ENCODE measurements around the gene HSF4. TPM values are rescaled to one million over a fixed set of nuclear protein-coding genes. Genes with fewer than 3 reads are reported as not detected.
A peak's percentile ranks its signal among the peaks of the same experiment; 100 is the strongest.

Gene HSF4
- total RNA-seq, 1 experiment from 2014 or later = 2.2 TPM

GRCh38 chr16:67170168-67170948, 5.8 kb downstream of the HSF4 start, which contains the start of gene NOL3:
TSS of gene NOL3 (plus strand) at chr16:67170538.
- Mint-ChIP-seq H3K9me3 (no peaks in the 10 kb centered on the region), H3K36me3 (no peaks in the 10 kb centered on the region), H3K4me3 (peak within 1 kb of the TSS; percentile 85), H3K27me3 (ENCODE audit: low read depth) (peaks cover 95% of the 10 kb centered on the region), H3K27ac (no peak within 1 kb of the TSS; the same call in 1 of the 2 replicates), H3K4me1 (peaks cover 41% of the 10 kb centered on the region)
- DNase-seq (ENCODE audit: low spot score) = peak; percentile 82
- ChIA-PET POLR2A (interaction anchor here (0.5 to 2.5 kb wide), 7 partner anchors 8 to 258 kb away, joined by 3 to 9 read pairs (median 5); partner anchors contain the start of genes B3GNT9, CES3, FBXL8 and TRADD), CTCF (interaction anchor here (0.6 to 15.6 kb wide), 32 partner anchors 8 to 297 kb away, joined by 3 to 386 read pairs (median 5); partner anchors contain the start of genes B3GNT9, CES3, ELMO3 and EXOC3L1)
- ATAC-seq = peak; percentile 33
- TF ChIP-seq, protein P1, sequence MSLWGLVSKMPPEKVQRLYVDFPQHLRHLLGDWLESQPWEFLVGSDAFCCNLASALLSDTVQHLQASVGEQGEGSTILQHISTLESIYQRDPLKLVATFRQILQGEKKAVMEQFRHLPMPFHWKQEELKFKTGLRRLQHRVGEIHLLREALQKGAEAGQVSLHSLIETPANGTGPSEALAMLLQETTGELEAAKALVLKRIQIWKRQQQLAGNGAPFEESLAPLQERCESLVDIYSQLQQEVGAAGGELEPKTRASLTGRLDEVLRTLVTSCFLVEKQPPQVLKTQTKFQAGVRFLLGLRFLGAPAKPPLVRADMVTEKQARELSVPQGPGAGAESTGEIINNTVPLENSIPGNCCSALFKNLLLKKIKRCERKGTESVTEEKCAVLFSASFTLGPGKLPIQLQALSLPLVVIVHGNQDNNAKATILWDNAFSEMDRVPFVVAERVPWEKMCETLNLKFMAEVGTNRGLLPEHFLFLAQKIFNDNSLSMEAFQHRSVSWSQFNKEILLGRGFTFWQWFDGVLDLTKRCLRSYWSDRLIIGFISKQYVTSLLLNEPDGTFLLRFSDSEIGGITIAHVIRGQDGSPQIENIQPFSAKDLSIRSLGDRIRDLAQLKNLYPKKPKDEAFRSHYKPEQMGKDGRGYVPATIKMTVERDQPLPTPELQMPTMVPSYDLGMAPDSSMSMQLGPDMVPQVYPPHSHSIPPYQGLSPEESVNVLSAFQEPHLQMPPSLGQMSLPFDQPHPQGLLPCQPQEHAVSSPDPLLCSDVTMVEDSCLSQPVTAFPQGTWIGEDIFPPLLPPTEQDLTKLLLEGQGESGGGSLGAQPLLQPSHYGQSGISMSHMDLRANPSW (CRISPR knock-in tag; conservative IDR thresholded peaks at IDR 0.05; ENCODE audit: low read depth) = no peak
- TF ChIP-seq ZNF416 (CRISPR knock-in tag; IDR thresholded peaks at IDR 0.05) (no peak), AR (CRISPR knock-in tag; IDR thresholded peaks at IDR 0.05) (no peak), CREB1 (CRISPR knock-in tag; IDR thresholded peaks at IDR 0.05) (no peak), TEAD4 (CRISPR knock-in tag; IDR thresholded peaks at IDR 0.05) (no peak), GABPB1 (CRISPR knock-in tag; IDR thresholded peaks at IDR 0.05) (peak; percentile 20), ZNF425 (CRISPR knock-in tag; conservative IDR thresholded peaks at IDR 0.05) (no peak), ESRRA (CRISPR knock-in tag; IDR thresholded peaks at IDR 0.05; ENCODE audit: borderline replicate concordance) (no peak), ATF6 (CRISPR knock-in tag; IDR thresholded peaks at IDR 0.05) (no peak), NR3C1 (CRISPR knock-in tag; conservative IDR thresholded peaks at IDR 0.05; ENCODE audit: low read depth) (no peak), ELF4 (CRISPR knock-in tag; IDR thresholded peaks at IDR 0.05; ENCODE audit: low read depth) (no peak), SP1 (CRISPR knock-in tag; conservative IDR thresholded peaks at IDR 0.05) (peak; percentile 60; the same call in 1 of the 2 replicates), NFYB (CRISPR knock-in tag; conservative IDR thresholded peaks at IDR 0.05; ENCODE audit: low read depth) (no peak), NFATC4 (CRISPR knock-in tag; IDR thresholded peaks at IDR 0.05) (no peak)
- TF ChIP-seq, protein P2, sequence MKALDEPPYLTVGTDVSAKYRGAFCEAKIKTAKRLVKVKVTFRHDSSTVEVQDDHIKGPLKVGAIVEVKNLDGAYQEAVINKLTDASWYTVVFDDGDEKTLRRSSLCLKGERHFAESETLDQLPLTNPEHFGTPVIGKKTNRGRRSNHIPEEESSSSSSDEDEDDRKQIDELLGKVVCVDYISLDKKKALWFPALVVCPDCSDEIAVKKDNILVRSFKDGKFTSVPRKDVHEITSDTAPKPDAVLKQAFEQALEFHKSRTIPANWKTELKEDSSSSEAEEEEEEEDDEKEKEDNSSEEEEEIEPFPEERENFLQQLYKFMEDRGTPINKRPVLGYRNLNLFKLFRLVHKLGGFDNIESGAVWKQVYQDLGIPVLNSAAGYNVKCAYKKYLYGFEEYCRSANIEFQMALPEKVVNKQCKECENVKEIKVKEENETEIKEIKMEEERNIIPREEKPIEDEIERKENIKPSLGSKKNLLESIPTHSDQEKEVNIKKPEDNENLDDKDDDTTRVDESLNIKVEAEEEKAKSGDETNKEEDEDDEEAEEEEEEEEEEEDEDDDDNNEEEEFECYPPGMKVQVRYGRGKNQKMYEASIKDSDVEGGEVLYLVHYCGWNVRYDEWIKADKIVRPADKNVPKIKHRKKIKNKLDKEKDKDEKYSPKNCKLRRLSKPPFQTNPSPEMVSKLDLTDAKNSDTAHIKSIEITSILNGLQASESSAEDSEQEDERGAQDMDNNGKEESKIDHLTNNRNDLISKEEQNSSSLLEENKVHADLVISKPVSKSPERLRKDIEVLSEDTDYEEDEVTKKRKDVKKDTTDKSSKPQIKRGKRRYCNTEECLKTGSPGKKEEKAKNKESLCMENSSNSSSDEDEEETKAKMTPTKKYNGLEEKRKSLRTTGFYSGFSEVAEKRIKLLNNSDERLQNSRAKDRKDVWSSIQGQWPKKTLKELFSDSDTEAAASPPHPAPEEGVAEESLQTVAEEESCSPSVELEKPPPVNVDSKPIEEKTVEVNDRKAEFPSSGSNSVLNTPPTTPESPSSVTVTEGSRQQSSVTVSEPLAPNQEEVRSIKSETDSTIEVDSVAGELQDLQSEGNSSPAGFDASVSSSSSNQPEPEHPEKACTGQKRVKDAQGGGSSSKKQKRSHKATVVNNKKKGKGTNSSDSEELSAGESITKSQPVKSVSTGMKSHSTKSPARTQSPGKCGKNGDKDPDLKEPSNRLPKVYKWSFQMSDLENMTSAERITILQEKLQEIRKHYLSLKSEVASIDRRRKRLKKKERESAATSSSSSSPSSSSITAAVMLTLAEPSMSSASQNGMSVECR (CRISPR knock-in tag; IDR thresholded peaks at IDR 0.05; ENCODE audit: borderline replicate concordance) = no peak
- TF ChIP-seq, protein P3, sequence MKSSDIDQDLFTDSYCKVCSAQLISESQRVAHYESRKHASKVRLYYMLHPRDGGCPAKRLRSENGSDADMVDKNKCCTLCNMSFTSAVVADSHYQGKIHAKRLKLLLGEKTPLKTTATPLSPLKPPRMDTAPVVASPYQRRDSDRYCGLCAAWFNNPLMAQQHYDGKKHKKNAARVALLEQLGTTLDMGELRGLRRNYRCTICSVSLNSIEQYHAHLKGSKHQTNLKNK (CRISPR knock-in tag; IDR thresholded peaks at IDR 0.05) = no peak
- TF ChIP-seq, protein P4, sequence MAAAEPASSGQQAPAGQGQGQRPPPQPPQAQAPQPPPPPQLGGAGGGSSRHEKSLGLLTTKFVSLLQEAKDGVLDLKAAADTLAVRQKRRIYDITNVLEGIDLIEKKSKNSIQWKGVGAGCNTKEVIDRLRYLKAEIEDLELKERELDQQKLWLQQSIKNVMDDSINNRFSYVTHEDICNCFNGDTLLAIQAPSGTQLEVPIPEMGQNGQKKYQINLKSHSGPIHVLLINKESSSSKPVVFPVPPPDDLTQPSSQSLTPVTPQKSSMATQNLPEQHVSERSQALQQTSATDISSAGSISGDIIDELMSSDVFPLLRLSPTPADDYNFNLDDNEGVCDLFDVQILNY (CRISPR knock-in tag; IDR thresholded peaks at IDR 0.05) = no peak
- TF ChIP-seq, protein P5, sequence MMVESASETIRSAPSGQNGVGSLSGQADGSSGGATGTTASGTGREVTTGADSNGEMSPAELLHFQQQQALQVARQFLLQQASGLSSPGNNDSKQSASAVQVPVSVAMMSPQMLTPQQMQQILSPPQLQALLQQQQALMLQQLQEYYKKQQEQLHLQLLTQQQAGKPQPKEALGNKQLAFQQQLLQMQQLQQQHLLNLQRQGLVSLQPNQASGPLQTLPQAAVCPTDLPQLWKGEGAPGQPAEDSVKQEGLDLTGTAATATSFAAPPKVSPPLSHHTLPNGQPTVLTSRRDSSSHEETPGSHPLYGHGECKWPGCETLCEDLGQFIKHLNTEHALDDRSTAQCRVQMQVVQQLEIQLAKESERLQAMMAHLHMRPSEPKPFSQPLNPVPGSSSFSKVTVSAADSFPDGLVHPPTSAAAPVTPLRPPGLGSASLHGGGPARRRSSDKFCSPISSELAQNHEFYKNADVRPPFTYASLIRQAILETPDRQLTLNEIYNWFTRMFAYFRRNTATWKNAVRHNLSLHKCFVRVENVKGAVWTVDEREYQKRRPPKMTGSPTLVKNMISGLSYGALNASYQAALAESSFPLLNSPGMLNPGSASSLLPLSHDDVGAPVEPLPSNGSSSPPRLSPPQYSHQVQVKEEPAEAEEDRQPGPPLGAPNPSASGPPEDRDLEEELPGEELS (CRISPR knock-in tag; IDR thresholded peaks at IDR 0.05) = no peak
